GM18499 (cell line): ENCODE results near the gene FSCN2.

Source experiments
- ATAC-seq: cut with Tn5 transposase; IDR thresholded peaks from one replicate; pipeline ENCODE4 v1.9.1; 2021; ENCODE audit warnings: moderate number of reproducible peaks; ENCODE audit not compliant: insufficient read depth, unreplicated experiment

The FSCN2 gene

GRCh38 chr17:81527591-81528383 lies at the start of gene FSCN2:
Gene FSCN2, plus strand, starts transcription at chr17:81528377. Its CDS starts 155 bp downstream, at chr17:81528532.
- ATAC-seq = no peak

GRCh38 chr17:81479175-81480071 lies 48.8 kb upstream of the FSCN2 start:
- no peak for ATAC-seq

- no peak for ATAC-seq
Observed at GRCh38 chr17:81480140-81481072, 47.8 kb upstream of the FSCN2 start.

GRCh38 chr17:81481073-81481799 lies 46.9 kb upstream of the FSCN2 start:
- no peak for ATAC-seq

DNA sequence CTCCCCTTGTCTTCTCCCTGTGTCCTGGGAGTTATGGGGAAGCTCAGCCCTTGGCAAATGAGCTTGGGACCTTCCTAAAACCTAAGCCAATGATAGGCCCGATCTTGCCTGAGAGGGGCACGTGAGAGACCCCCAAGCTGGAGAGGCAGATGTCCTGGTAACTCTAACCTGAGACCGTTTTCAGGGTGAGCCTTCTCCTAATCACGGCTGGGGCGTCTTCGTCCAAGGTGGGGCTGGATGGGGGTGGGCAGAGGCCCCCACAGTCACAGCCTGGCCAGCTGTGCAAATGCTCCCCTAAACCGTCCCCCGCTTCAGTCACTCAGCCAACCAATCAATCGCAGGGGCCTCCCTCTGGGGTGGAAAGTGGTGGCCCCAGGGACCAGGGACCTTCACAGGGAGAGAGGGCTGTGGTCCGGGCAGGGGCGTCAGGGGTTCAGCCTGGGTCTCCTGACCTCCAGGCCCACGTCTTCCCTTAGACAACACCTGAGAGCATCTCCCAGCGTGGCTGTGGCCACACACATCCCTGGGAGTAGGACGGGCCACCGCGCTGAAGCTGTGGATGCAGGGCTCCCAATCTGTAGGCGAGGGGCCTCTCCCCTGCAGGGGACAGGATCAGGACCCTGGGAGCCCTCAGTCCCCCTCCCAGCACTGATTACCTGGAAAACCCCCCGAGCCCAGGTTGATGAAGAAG lies 46.2 kb upstream of the FSCN2 start:
- no peak for ATAC-seq

GRCh38 chr17:81482673-81483072 lies 45.5 kb upstream of the FSCN2 start:
- ATAC-seq = no peak

- no peak for ATAC-seq
Observed at GRCh38 chr17:81483085-81483861, 44.9 kb upstream of the FSCN2 start.

- no peak for ATAC-seq
Observed at GRCh38 chr17:81483862-81484194, 44.3 kb upstream of the FSCN2 start.

- no peak for ATAC-seq
Observed at GRCh38 chr17:81484195-81484979, 43.8 kb upstream of the FSCN2 start.

- no peak for ATAC-seq
Observed at GRCh38 chr17:81486199-81486810, 41.9 kb upstream of the FSCN2 start.

DNA sequence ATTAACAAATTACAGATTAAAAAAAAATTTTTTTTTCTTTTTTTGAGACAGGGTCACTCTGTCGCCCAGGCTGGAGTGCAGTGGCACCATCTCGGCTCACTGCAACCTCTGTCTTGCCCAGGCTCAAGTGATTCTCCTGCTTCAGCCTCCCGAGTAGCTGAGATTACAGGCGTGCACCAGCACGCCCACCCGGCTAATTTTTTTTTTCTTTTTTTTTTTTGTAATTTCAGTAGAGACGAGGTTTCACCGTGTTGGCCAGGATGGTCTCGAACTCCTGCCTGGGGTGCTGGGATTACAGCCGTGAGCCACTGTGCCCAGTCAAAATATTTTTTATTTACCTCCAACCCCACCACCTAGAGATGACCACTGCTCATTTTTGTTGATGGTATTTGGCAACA lies 41.1 kb upstream of the FSCN2 start:
- ATAC-seq = no peak

GRCh38 chr17:81487487-81488275 lies 40.5 kb upstream of the FSCN2 start:
- no peak for ATAC-seq

DNA sequence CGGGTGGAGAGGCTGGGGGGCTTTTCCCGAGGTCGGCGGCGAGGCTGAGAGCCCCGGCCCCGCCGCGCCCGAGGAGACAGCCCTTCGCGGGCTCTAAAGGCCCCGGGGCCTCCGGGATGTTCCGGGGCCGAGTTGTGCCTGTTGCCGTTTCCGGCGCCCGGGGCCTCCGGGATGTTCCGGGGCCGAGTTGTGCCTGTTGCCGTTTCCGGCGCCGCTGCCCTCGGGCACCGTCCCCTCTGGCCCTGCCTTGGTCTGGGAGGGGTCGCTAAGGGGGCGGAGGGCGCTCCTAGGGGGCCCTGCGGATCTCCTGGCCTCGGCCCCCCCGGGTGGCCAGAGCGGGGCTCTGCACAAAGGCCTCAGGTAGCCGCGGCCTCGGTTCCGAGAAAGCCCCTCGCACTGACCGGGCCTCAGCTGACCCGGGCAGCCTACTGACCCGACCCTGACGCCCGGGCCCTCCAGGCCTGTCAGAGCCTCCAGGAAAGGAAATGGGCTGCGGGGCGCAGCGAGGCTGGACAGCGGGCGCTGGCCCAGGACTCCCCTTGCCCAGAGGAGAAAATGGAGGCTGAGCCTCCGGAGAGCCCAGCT lies 39.8 kb upstream of the FSCN2 start:
- ATAC-seq = no peak

- ATAC-seq = no peak
Observed at GRCh38 chr17:81489012-81489997, 38.9 kb upstream of the FSCN2 start.
